ENCODE measurements around the gene SPRED2. TPM values are rescaled to one million over a fixed set of nuclear protein-coding genes. Genes with fewer than 3 reads are reported as not detected.
A peak's percentile ranks its signal among the peaks of the same experiment; 100 is the strongest.

Gene SPRED2
- total and polyA plus RNA-seq, 2 of the 8 experiments (the other 6 are each of a cell fraction or from before 2014, with no cell fraction given) = 15.3 to 22.5 TPM

- TF ChIP-seq RAD21 (IDR thresholded peaks at IDR 0.05 in 1 of 2, conservative IDR thresholded peaks at IDR 0.05 in 1 of 2; ENCODE audit: low read depth in 2 of 2, low read length in 2 of 2) (peak; percentile 87 to 89), CTCF (IDR thresholded peaks at IDR 0.05; ENCODE audit: control extremely low read depth in 1 of 3, insufficient read depth in 1 of 3, low read depth in 1 of 3, low read length in 3 of 3) (peak in 2 of 3 experiments; percentile 47 to 66; a peak in 2 of 4 replicates), E2F6 (IDR thresholded peaks at IDR 0.05) (no peak), RFX5 (IDR thresholded peaks at IDR 0.05; ENCODE audit: borderline replicate concordance, low read depth, low read length) (no peak)
Measured at GRCh38 chr2:65264821-65265670, 167.4 kb downstream of the SPRED2 start (continued).

All from H1 (cell line).